SK-N-MC (cell line): ENCODE results near the gene SLC25A11.

Experiments
- EZH2 ChIP-seq: fragments of 200-600 bp; sonication (generic); IDR thresholded peaks from one replicate; pipeline ENCODE4 v1.6.1; 2017; ENCODE audit warnings: antibody characterized with exemption
- POLR2AphosphoS5 ChIP-seq: IDR thresholded peaks from 2 replicates; pipeline ENCODE4 v1.6.1; 2012; ENCODE audit warnings: mild to moderate bottlenecking, low read depth, low read length, borderline replicate concordance

DNA sequence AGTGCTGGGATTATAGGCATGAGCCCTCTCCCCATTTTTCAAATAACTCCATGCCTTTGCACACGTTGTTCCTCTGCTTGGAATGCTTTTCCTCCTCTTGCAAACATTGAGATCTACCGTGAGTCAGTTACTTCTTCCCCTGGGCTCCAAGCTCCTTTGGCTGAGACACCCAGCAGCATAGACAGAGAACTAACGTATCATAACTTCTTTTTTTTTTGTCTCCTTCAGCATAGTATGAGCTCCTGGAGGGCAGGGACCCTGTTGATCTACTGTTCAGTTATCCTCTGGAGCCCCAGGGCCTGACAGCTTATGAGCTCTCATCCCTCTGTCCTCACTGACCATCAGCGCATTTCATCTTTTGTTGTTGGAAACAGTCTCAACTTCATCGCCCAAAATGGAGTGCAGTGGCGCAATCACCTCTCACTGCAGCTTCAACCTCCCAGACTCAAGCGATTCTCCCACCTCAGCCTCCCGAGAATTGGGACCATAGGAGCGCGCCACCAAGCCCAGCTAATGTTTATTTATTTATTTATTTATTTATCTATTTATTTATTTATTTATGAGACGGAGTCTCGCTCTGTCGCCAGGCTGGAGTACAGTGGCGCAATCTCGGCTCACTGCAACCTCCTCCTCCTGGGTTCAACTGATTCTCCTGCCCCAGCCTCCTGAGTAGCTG is 25.6 kb upstream of the SLC25A11 start:
- no peak for TF ChIP-seq EZH2
- TF ChIP-seq POLR2AphosphoS5: no peak
